HEK293T (cell line): Measurements from ENCODE around the gene MYZAP.

Experiments used
- CTCF ChIA-PET: fragments of 350-600 bp; formaldehyde crosslinking; extraction: SDS; loops from one replicate; lab custom pipeline; 2021; ENCODE audit warnings: antibody characterized with exemption, inconsistent platforms; lab: Yijun Ruan, JAX
- POLR2A ChIA-PET: fragments of 350-600 bp; formaldehyde crosslinking; extraction: SDS; loops from one replicate; lab custom pipeline; 2020; ENCODE audit warnings: antibody characterized with exemption, inconsistent platforms; lab: Yijun Ruan, JAX
- DNase-seq: peaks from one replicate; pipeline ENCODE4 v3.0.0; 2012; ENCODE audit warnings: mixed read lengths; ENCODE audit errors: extremely low spot score
- ARNT ChIP-seq: fragments of 450-650 bp; IDR thresholded peaks from 2 replicates; pipeline ENCODE4 v1.6.1; 2017; ENCODE audit warnings: mild to moderate bottlenecking
- BHLHE40 ChIP-seq: fragments of 450-650 bp; IDR thresholded peaks from 2 replicates; pipeline ENCODE4 v1.6.1; 2016; ENCODE audit warnings: mild to moderate bottlenecking, moderate library complexity, borderline replicate concordance
- CTBP1 ChIP-seq: fragments of 450-650 bp; IDR thresholded peaks from 2 replicates; pipeline ENCODE4 v1.6.1; 2016; ENCODE audit warnings: borderline replicate concordance
- ELF4 ChIP-seq: fragments of 450-650 bp; IDR thresholded peaks from 2 replicates; pipeline ENCODE4 v1.6.1; 2017; ENCODE audit warnings: antibody characterized with exemption
- FOXA1 ChIP-seq: fragments of 450-650 bp; IDR thresholded peaks from 2 replicates; pipeline ENCODE4 v1.6.1; 2016; ENCODE audit warnings: mild to moderate bottlenecking
- FOXK2 ChIP-seq: fragments of 450-650 bp; IDR thresholded peaks from 2 replicates; pipeline ENCODE4 v1.6.1; 2016; ENCODE audit warnings: mild to moderate bottlenecking
- FOXM1 ChIP-seq: fragments of 450-650 bp; IDR thresholded peaks from 2 replicates; pipeline ENCODE4 v1.6.1; 2017; ENCODE audit warnings: mild to moderate bottlenecking, borderline replicate concordance
- HDGF ChIP-seq: fragments of 450-650 bp; IDR thresholded peaks from 2 replicates; pipeline ENCODE4 v1.6.1; 2017; ENCODE audit warnings: antibody characterized with exemption, borderline replicate concordance
- L3MBTL2 ChIP-seq: fragments of 450-650 bp; conservative IDR thresholded peaks from 2 replicates; pipeline ENCODE4 v1.6.1; 2016; ENCODE audit warnings: mild to moderate bottlenecking
- LEF1 ChIP-seq: fragments of 450-650 bp; IDR thresholded peaks from 2 replicates; pipeline ENCODE4 v1.6.1; 2017; ENCODE audit warnings: mild to moderate bottlenecking, borderline replicate concordance
- NFRKB ChIP-seq: fragments of 450-650 bp; IDR thresholded peaks from 2 replicates; pipeline ENCODE4 v1.6.1; 2016; ENCODE audit warnings: mild to moderate bottlenecking, moderate library complexity
- SP1 ChIP-seq: fragments of 450-650 bp; IDR thresholded peaks from 2 replicates; pipeline ENCODE4 v1.6.1; 2017
- SUZ12 ChIP-seq: fragments of 450-650 bp; IDR thresholded peaks from 2 replicates; pipeline ENCODE4 v1.6.1; 2016; ENCODE audit warnings: mild to moderate bottlenecking
- TARDBP ChIP-seq: fragments of 450-650 bp; IDR thresholded peaks from 2 replicates; pipeline ENCODE4 v1.6.1; 2016
- ZNF384 ChIP-seq: fragments of 450-650 bp; IDR thresholded peaks from 2 replicates; pipeline ENCODE4 v1.6.1; 2016
- TF ChIP-seq, protein P1 (sequence below): fragments of 450-650 bp; IDR thresholded peaks from 2 replicates; pipeline ENCODE4 v1.6.1; 2016

The MYZAP gene, protein sequence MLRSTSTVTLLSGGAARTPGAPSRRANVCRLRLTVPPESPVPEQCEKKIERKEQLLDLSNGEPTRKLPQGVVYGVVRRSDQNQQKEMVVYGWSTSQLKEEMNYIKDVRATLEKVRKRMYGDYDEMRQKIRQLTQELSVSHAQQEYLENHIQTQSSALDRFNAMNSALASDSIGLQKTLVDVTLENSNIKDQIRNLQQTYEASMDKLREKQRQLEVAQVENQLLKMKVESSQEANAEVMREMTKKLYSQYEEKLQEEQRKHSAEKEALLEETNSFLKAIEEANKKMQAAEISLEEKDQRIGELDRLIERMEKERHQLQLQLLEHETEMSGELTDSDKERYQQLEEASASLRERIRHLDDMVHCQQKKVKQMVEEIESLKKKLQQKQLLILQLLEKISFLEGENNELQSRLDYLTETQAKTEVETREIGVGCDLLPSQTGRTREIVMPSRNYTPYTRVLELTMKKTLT

DNA sequence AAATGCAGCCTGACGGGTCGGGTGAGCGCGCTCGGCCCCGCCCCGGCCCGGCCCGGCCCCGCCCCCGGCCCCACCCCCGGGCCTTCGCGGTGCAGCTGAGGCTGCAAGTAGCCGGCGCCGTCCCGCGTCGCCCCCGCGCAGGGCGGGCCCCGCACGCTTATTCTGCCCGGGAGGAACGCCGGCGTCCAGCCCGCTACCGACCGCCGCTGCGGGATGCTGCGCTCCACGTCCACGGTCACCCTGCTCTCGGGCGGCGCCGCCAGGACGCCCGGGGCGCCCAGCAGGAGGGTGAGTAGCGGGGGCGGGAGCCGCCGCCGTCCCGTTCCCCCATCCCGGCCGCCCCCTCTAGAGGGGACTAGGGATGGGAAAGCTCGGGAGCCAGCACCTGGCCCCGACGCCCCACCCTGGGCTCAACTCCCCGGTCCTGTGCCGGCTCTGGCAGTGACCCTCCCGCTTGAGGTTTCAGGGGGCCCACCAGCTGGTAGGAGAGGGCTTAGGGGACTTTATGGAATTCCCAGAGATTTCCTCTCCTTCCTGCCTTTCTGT is at the start of gene MYZAP:
Gene MYZAP (plus strand): TSS at position 83 of the 546 bp plus-strand sequence. CDS start 131 bp downstream, at position 214.
- TF ChIP-seq, protein P1, sequence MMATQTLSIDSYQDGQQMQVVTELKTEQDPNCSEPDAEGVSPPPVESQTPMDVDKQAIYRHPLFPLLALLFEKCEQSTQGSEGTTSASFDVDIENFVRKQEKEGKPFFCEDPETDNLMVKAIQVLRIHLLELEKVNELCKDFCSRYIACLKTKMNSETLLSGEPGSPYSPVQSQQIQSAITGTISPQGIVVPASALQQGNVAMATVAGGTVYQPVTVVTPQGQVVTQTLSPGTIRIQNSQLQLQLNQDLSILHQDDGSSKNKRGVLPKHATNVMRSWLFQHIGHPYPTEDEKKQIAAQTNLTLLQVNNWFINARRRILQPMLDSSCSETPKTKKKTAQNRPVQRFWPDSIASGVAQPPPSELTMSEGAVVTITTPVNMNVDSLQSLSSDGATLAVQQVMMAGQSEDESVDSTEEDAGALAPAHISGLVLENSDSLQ = no peak
- no peak for TF ChIP-seq SP1
- ChIA-PET POLR2A (no interaction called here), CTCF (no interaction called here)
- peak; percentile 64 for DNase-seq

GRCh38 chr15:57542505-57542817 is 49.2 kb upstream of the MYZAP start:
- CTCF ChIA-PET = interaction anchor here (1.0 to 2.4 kb wide), 7 partner anchors 8 to 202 kb away, joined by 3 to 10 read pairs (median 8); no protein-coding TSS in a partner anchor
- POLR2A ChIA-PET = no interaction called here
- DNase-seq = no peak
- no peak for TF ChIP-seq SUZ12
- no peak for TF ChIP-seq TARDBP
- TF ChIP-seq, protein P1 = no peak
- no peak for TF ChIP-seq L3MBTL2
- no peak for TF ChIP-seq CTBP1
- TF ChIP-seq NFRKB = no peak
- TF ChIP-seq LEF1 = no peak
- no peak for TF ChIP-seq ZNF384
- TF ChIP-seq FOXM1 = no peak
- no peak for TF ChIP-seq HDGF
- no peak for TF ChIP-seq SP1
- TF ChIP-seq ELF4 = no peak
- TF ChIP-seq ARNT = no peak
- TF ChIP-seq BHLHE40 = no peak
- TF ChIP-seq FOXA1 = no peak
- TF ChIP-seq FOXK2 = no peak

DNA sequence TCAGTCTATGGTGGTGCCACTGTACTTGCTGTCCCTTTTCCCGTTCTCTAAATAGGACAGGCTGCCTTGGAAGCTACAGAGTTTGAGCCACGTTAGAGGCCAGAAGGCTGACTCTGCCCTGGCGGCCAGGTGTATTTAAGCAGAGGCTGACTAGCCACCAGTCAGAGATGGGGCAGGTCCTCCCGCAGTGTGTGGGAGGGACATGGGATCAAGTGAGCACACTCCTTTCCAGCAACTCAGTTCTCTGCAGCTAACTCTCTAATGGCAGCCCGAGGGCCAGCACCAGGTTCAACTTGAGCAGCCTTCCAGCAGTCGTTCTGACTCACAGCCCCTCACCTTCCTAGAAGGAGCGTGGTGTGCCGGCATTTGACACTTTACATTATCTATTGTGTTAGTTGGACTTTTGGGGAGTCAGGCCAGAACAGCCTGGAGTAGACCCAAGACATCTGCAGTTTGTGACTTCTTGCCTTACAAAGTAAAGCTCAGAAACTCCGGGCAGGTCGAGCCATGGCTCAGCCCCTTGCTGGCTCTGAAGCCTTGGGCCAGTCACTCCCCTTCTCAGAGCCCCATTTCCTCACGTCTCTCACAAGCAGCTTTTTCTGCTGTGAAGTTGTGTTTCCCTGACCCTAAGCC is 46.7 kb upstream of the MYZAP start:
- ChIA-PET CTCF (interaction anchor here (1.6 kb wide), 1 partner anchor 204 kb away, joined by 5 read pairs; no protein-coding TSS in a partner anchor), POLR2A (no interaction called here)
- no peak for DNase-seq
- no peak for TF ChIP-seq TARDBP
- no peak for TF ChIP-seq LEF1
- no peak for TF ChIP-seq L3MBTL2
- no peak for TF ChIP-seq FOXM1
- no peak for TF ChIP-seq ELF4
- no peak for TF ChIP-seq ZNF384
- TF ChIP-seq FOXK2 = no peak
- TF ChIP-seq ARNT = no peak
- no peak for TF ChIP-seq FOXA1
- no peak for TF ChIP-seq CTBP1
- TF ChIP-seq SUZ12 = no peak
- no peak for TF ChIP-seq BHLHE40
- TF ChIP-seq NFRKB = no peak
- no peak for TF ChIP-seq HDGF

- CTCF ChIA-PET = interaction anchor here (1.6 kb wide), 1 partner anchor 205 kb away, joined by 5 read pairs; no protein-coding TSS in a partner anchor
- no peak for DNase-seq
- POLR2A ChIA-PET = no interaction called here
- TF ChIP-seq NFRKB (no peak), CTBP1 (no peak), TARDBP (no peak), HDGF (no peak), SP1 (no peak), LEF1 (no peak), FOXA1 (no peak), L3MBTL2 (no peak), ARNT (no peak), FOXK2 (no peak), SUZ12 (no peak), FOXM1 (no peak)
- TF ChIP-seq, protein P1 = no peak
These were observed 45.7 kb upstream of the MYZAP start for GRCh38 chr15:57545995-57546394.

DNA sequence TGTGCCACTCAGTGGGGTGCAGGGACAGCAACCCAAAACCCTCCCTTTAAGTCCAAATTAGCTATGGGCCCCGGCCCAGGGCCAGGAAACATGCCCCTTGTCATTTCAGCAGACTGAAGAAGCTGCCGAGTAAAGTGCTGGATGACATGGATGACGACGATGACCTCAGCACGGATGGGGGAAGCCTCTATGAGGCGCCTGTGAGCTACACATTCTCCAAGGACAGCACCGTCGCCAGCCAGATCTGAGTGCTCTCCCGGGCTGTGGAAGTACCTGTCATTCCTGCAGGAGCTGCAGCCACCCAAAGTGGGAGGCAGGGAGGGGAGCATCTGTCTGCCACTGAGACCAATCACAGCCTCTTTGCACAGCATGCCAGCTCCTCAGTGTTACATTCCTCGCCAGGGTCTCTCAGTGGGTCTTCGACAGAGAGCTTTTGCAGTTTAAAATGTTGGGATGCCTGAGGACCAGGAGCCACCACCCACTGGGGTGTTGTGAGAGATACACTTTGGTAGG is 44.4 kb upstream of the MYZAP start:
- POLR2A ChIA-PET = no interaction called here
- TF ChIP-seq TARDBP = no peak
- DNase-seq = no peak
- CTCF ChIA-PET = no interaction called here

GRCh38 chr15:57548351-57548750 is 43.4 kb upstream of the MYZAP start:
- TF ChIP-seq LEF1 (no peak), SP1 (no peak), L3MBTL2 (no peak), CTBP1 (no peak), FOXA1 (no peak), ZNF384 (no peak), SUZ12 (no peak), ARNT (no peak), NFRKB (no peak), ELF4 (no peak), FOXM1 (no peak), HDGF (no peak), BHLHE40 (no peak), FOXK2 (no peak), TARDBP (no peak)
- TF ChIP-seq, protein P1 = no peak
- ChIA-PET POLR2A (no interaction called here), CTCF (no interaction called here)
- no peak for DNase-seq
